SJSA1 (cell line): ENCODE results near the gene TELO2. TPM values are rescaled to one million over a fixed set of nuclear protein-coding genes. Genes with fewer than 3 reads are reported as not detected.

Source experiments
- DNase-seq, 2 experiments: peaks; one replicate each; pipeline ENCODE4 v3.0.0-alpha.2; 2015 to 2020; ENCODE audit warnings: low spot score in 2 of 2, low read depth in 1 of 2
- H3K27ac ChIP-seq: fragments of 250-450 bp; sonication (Bioruptor Pico); 2 replicates; pipeline ENCODE4 v1.5.1; 2020; ENCODE audit warnings: mild to moderate bottlenecking, moderate library complexity
- H3K27me3 ChIP-seq: fragments of 250-450 bp; sonication (Bioruptor Pico); replicated peaks from 2 replicates; pipeline ENCODE4 v1.5.1; 2020; ENCODE audit warnings: mild to moderate bottlenecking, moderate library complexity
- H3K36me3 ChIP-seq: fragments of 250-450 bp; sonication (Bioruptor Pico); 2 replicates; pipeline ENCODE4 v1.5.1; 2020; ENCODE audit warnings: mild to moderate bottlenecking
- H3K4me1 ChIP-seq: fragments of 250-450 bp; sonication (Bioruptor Pico); replicated peaks from 2 replicates; pipeline ENCODE4 v1.6.1; 2021; ENCODE audit warnings: mild to moderate bottlenecking
- H3K4me3 ChIP-seq: fragments of 250-450 bp; sonication (Bioruptor Pico); 2 replicates; pipeline ENCODE4 v1.5.1; 2020; ENCODE audit warnings: mild to moderate bottlenecking
- H3K9me3 ChIP-seq: fragments of 250-450 bp; sonication (Bioruptor Pico); replicated peaks from 2 replicates; pipeline ENCODE4 v1.5.1; 2020; ENCODE audit warnings: mild to moderate bottlenecking
- total RNA-seq: library from RNA; depleted of rRNA; stranded (reverse); fragments of >200 nt; shearing (Covaris generic); gene quantifications from 2 replicates; pipeline ENCODE4 v1.2.3, GENCODE V29; 2014

TELO2 gene
- total RNA-seq, 1 experiment from 2014 or later = 19.7 TPM

DNA sequence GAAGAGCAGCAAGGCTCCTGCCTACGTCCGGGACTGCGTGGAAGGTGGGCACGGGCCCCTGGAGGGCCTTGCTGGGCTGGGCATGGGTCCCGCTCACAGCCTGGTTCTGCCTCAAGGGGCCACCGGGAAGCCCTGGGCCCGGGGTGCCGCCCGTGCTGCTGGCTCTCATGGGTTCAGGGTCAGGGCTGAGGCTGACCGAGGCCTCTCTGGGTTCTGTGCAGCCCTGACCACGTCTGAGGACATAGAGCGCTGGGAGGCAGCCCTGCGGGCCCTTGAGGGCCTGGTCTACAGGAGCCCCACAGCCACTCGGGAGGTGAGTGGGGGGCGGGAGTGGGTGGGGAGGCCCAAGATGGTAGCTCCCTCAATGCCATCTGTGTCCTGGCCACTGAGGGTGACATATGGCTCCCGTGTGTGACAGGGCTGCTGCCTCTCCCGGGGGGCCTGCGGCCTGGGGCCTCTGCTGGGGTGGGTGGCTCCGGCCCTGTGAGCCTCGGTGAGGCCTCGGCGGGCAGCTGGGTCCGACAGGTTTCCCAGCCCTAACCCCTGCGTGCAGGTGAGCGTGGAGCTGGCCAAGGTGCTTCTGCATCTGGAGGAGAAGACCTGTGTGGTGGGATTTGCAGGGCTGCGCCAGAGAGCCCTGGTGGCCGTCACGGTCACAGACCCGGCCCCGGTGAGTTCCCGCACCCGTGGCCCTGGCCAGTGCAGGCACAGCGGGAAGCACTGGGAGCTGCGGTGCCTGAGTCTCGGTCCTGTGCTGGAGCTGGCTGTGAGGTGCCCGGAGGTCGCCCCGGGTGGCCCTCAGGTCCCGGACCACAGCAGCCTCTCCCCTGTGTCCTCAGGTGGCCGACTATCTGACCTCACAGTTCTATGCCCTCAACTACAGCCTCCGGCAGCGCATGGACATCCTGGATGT, 9.2 kb downstream of the TELO2 start:
- no peak overlapping the region for H3K4me3 ChIP-seq
- H3K27me3 ChIP-seq = no peaks in the 10 kb centered on the region
- DNase-seq = no peak
- H3K9me3 ChIP-seq = no peaks in the 10 kb centered on the region
- H3K27ac ChIP-seq = no peak overlapping the region
- H3K36me3 ChIP-seq = peaks cover 68% of the 10 kb centered on the region
- no peaks in the 10 kb centered on the region for H3K4me1 ChIP-seq

DNA sequence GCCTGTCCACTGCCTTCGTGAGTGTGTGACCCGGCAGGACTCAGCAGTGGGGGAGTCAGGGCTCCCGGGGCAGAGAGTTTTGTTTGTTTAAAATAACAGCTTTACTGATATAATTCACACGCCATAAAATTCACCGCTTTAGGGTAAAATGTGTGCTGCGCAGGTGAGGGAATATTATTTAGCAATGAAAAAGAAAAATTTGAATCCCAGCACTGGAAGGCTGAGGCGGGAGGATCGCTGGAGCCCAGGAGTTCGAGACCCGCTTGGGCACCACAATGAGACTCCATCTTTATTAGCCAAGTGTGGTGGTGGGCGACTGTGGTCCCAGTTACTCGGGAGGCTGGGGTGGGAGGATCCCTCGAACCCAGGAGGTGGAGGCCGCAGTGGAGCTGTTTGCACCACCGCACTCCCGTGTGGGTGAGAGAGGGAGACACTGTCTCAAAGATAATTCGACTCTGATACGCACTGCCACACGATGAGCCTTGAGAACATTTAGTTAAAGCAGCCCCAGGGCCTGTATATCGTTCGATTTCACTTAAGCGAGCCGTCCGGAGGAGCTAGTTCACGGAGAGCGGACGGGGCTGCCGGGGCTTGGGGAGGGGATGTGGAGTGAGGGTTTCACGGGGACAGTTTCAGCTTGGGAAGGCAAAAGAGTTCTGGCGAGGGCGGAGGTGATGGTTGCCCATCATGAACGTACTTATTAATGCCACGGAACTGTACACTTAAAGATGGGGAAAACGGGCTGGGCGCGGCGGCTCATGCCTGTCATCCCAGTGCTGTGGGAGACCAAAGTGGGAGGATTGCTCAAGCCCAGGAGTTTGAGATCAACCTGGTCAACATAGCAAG, 10.2 kb downstream of the TELO2 start:
- Histone ChIP-seq H3K27me3 (no peaks in the 10 kb centered on the region), H3K4me3 (no peak overlapping the region), H3K36me3 (peaks cover 60% of the 10 kb centered on the region), H3K4me1 (no peaks in the 10 kb centered on the region), H3K27ac (no peak overlapping the region), H3K9me3 (no peaks in the 10 kb centered on the region)
- DNase-seq = no peak

DNA sequence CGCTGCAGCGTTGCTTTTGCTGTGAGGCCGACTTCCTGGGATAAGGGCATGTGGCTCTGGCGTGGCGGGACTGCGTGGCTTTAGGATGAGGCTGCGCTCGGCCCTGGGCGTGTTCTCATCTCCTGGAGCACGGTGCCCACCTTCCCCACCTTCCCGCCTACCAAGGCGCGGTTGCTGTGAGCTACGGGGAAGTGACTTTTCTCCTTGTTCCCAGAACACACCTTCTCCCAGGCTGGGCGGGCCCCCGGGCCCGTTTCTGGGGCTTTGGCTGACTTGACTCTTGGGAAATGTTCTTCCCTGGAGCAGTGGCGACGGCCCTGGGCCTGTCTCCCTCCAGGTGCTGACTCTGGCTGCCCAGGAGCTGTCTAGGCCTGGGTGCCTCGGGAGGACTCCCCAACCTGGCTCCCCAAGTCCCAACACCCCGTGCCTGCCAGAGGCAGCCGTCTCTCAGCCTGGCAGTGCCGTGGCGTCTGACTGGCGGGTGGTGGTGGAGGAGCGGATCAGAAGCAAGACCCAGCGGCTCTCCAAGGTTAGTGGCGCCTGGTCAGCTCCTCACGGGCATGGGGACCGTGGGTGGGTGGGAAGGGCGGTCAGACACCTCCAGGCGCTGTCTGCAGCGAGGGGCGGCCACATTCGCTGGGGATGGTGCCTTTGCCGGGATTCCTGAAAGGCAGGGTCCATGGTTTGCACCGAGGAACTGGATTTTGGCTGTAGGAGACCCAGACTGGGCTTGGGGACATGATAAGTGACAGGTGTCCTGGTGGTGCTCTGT, 12.1 kb downstream of the TELO2 start:
- H3K27me3 ChIP-seq = no peaks in the 10 kb centered on the region
- H3K9me3 ChIP-seq = no peaks in the 10 kb centered on the region
- H3K4me3 ChIP-seq = no peak overlapping the region
- no peak overlapping the region for H3K27ac ChIP-seq
- peaks cover 58% of the 10 kb centered on the region for H3K36me3 ChIP-seq
- H3K4me1 ChIP-seq = no peaks in the 10 kb centered on the region
- DNase-seq = no peak

DNA sequence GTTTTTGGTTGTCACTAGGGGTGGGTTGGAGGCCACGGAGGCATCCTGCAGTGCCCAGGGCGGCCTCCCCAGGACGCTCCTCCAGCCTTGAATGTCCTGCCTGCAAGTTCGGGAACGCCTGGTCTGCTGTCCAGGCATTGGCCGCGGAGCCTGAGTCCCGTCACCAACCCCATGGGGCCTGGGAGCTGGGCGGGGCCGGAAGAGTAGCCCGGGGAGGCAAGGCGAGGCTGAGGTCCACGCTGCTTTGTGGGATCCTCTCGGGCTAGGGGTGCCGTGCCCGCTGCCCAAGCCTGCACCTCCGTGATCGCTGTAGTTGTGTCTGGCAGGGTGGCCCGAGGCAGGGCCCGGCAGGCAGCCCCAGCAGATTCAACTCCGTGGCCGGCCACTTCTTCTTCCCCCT, 12.8 kb downstream of the TELO2 start:
- peaks cover 58% of the 10 kb centered on the region for H3K36me3 ChIP-seq
- H3K27ac ChIP-seq = no peak overlapping the region
- DNase-seq = no peak
- H3K4me3 ChIP-seq = no peak overlapping the region
- no peaks in the 10 kb centered on the region for H3K9me3 ChIP-seq
- no peaks in the 10 kb centered on the region for H3K4me1 ChIP-seq
- H3K27me3 ChIP-seq = no peaks in the 10 kb centered on the region

DNA sequence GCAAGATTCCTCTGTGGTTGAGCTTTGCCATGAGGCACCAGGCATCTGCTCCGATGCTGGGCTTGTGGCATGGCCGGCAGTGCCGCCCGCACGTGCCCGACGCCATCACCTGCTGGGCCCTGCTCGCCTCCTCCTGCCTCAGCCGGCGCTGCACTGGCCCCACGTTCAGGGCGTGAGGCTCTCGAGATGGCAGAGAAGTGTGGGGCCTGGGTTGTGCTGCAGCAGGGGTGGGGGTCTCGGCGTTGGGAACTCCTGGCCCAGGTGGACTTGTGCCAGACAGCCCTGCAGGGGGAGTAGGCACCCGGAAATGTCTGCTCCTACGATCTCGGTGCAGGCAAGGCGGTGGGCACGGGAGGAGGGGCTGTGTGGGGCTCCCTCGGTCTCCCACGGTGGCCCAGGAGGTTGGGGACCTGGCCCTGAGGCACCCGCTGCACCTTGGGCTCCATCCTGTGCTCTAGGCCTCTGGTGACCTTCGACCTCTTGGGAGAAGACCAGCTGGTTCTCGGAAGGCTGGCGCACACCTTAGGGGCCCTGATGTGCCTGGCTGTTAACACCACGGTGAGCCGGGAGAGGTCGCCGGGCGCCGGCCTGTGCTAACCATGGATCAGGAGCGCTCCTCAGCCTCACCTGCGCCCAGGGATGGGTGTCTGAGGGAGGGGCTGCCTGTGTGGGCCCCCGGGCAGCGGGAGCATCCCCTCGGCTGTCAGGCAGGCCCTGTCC, 13.5 kb downstream of the TELO2 start:
- H3K4me1 ChIP-seq = no peaks in the 10 kb centered on the region
- no peaks in the 10 kb centered on the region for H3K9me3 ChIP-seq
- DNase-seq = no peak
- peaks cover 54% of the 10 kb centered on the region for H3K36me3 ChIP-seq
- H3K27me3 ChIP-seq = no peaks in the 10 kb centered on the region
- H3K4me3 ChIP-seq = no peak overlapping the region
- no peak overlapping the region for H3K27ac ChIP-seq

DNA sequence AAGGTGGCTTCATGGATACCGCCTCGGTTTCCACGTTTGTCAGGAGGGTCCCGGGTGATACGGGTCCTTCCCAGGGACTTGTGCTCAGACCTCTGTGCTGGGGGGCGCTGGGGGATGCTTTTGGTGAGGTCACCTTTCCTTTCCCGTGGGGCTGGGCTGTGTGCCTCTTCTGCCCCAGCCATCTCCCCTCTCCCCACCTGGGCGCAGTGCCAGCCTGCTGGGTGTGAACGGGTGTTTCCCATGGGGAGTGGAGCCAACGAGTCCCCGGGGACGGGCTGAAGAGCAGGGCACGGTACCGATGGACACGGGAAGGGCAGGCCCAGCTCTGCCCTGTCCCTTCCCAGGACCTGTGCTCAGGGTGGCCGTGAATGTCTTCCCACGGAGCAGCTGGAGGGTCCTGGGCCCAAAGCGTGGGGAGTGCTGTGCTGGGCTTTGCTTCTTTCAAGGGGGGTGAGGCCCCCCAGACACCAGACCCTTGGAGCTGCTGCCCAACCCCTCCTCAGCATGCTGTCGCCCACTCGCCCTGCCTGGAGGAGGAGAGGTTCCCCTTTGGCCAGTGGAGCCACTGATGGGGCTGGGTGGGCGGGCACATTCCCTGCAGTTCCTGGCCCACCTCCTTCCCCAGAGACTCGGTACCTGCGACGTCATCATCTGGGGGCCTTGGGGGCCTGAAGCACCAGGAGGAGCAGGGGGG, 15.5 kb downstream of the TELO2 start:
- no peak overlapping the region for H3K27ac ChIP-seq
- no peak overlapping the region for H3K4me3 ChIP-seq
- no peaks in the 10 kb centered on the region for H3K9me3 ChIP-seq
- no peaks in the 10 kb centered on the region for H3K27me3 ChIP-seq
- H3K4me1 ChIP-seq = no peaks in the 10 kb centered on the region
- peaks cover 37% of the 10 kb centered on the region for H3K36me3 ChIP-seq
- DNase-seq = no peak

DNA sequence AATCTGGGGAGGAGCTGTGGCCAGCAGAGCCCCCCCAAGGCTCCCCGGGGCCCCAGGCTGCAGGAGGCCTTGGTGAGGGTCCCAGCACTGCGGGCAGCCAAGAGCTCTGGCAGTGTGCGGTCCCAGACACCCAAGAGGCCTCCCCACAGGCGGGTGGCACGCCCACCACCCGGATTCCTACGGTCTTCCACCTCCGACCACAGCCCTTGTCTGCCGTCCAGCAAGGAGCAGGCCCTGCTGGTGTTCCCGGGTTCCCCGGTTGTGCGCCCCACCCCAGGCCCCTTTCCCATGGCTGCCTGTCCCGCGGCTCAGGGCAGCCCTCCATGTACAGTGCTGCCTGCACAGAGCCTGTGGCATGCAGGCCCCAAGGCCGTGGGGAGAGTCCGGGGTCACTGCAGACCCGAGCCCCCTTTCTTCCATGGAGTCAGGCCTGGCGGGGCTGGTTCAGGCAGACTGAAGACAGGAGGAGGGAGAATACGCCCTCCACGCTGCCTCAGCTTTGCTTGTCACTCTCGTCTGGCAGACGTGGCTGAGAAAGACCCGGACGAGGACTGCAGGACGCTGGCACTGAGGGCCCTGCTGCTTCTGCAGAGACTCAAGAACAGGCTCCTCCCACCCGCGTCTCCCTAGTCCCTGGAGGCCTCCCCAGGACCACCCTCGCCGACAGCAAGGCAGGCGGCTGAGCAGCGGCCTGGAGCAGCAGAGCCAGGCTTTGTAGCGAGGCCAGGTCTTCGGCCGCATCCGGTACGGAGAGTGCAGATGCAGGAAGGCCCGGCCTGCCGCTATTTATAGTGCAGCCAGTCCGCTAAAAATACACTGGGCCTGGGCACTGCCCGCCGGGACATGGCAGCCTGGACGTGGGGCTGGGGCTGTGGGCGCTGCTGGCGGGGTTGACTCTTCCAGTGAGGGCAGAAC, 16.4 kb downstream of the TELO2 start:
- Histone ChIP-seq H3K36me3 (peaks cover 37% of the 10 kb centered on the region), H3K27ac (no peak overlapping the region), H3K9me3 (0 out of 2 replicates have a peak, but pooled peaks cover 2% of the 10 kb centered on the region), H3K4me1 (no peaks in the 10 kb centered on the region), H3K4me3 (no peak overlapping the region), H3K27me3 (no peaks in the 10 kb centered on the region)
- DNase-seq = no peak

DNA sequence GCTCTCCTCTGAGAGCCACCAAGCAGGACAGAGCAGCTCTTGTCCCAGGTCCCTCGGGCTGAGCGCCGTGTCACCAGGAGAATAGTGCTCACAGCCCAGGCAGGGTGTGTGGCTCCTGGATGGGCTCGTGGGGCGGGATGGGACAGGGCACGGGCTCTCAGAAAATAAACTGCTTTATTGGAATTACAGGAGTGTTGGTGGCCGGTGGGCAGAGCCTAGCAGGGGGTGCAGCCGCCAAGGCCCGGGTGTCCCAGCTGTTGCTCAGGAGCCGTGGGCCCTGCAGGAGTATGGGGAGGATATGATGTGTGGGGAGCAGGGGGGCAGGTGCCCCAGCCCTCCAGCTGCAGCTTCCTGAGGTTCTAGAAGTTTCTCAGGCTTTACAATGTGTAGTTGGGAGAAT, 17.1 kb downstream of the TELO2 start:
- Histone ChIP-seq H3K27me3 (no peaks in the 10 kb centered on the region), H3K9me3 (peaks cover 2% of the 10 kb centered on the region; the same call in 1 of the 2 replicates), H3K27ac (no peak overlapping the region), H3K4me3 (no peak overlapping the region), H3K36me3 (peaks cover 32% of the 10 kb centered on the region), H3K4me1 (no peaks in the 10 kb centered on the region)
- DNase-seq = no peak

DNA sequence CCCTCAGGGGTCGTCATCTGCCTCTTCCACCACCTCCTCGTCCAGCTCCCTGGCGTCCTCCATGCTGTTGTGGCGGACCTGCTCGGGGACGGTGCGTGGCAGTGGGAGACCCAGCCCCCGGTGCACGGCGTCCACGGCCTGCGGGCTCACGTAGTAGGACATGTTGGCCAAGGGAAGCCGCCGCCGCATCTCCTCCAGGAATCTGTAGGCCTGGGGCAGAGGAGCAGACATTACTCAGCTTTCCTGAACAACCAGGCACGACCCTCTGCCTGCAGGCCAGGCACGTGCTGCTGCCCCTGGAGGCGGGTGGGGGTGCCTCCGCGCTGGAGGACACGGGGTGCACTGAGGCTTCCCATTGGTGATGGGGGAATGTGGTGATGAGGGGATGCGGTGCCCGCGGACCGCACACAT, 17.8 kb downstream of the TELO2 start:
- H3K27me3 ChIP-seq = no peaks in the 10 kb centered on the region
- H3K27ac ChIP-seq = no peak overlapping the region
- H3K36me3 ChIP-seq = peaks cover 32% of the 10 kb centered on the region
- no peak overlapping the region for H3K4me3 ChIP-seq
- DNase-seq = no peak
- H3K9me3 ChIP-seq = peaks cover 2% of the 10 kb centered on the region; the same call in 1 of the 2 replicates
- no peaks in the 10 kb centered on the region for H3K4me1 ChIP-seq

DNA sequence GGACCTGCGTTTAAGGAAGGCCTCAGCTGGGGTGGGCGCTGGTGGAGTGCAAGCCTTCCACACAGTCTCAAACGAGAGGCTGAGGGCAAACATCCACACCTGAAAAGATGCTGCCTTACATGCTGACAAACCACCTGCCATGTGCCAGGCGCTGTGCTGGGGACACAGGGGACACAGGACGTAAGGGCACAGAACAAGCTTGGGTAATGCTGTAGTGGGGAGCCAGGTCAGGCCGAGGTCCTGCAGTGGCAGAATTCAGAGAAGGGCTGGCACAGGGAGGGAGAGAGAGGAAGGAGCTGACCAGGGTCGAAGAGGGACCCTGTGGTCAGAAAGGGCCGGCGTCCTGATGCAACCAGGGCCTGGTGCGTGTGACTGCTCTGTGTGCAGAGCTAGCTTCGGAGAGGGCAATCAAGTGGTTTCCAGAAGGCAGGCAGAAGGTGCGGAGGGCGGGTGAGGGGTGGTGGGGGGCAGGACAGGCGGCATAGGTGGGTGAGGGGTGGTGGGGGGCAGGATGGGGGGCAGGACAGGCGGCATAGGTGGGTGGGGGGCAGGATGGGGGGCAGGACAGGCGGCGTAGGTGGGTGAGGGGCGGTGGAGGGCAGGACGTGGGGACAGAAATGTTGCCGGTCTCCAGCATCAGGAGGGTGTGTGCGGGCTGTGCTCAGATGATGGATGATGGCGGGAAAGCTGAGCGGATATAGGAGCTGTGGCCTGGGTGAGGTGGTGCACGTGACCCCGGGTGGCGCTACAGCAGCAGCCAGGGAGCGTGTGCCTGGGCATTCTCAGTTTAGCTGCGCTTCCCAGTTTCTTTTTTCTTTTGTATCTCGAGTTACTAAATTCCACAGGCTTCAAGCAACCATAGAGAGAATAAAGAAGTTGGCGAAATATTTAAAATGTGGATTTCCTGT, 18.8 kb downstream of the TELO2 start:
- H3K27ac ChIP-seq = no peak overlapping the region
- DNase-seq = no peak
- H3K9me3 ChIP-seq = peaks cover 2% of the 10 kb centered on the region; the same call in 1 of the 2 replicates
- no peak overlapping the region for H3K4me3 ChIP-seq
- peaks cover 30% of the 10 kb centered on the region for H3K36me3 ChIP-seq
- no peaks in the 10 kb centered on the region for H3K4me1 ChIP-seq
- no peaks in the 10 kb centered on the region for H3K27me3 ChIP-seq

DNA sequence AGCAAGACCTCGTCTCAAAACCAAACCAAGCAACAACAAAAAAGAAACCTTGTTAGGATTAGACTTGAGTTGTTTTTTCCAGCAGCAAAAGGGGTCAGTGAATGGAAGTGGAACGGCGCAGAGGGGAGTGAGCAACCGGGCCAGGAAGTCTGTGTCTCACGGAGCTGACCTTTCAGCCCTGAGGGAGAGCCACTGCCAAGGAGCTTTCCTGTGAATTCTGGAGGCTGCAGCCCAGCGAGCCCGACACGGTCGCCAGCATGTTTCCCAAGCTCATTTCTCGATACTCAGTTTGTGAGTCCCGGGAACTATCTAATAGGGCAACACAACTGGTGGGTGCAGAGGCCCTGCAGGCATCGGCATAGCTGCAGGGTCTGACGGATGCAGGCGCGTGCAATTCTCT, 19.6 kb downstream of the TELO2 start:
- Histone ChIP-seq H3K4me3 (no peak overlapping the region), H3K27me3 (no peaks in the 10 kb centered on the region), H3K9me3 (peaks cover 2% of the 10 kb centered on the region; the same call in 1 of the 2 replicates), H3K36me3 (peaks cover 23% of the 10 kb centered on the region), H3K4me1 (no peaks in the 10 kb centered on the region), H3K27ac (no peak overlapping the region)
- no peak for DNase-seq
